GM21825 (cell line): ENCODE data around the gene MYO18A.

ENCODE experiments used
- ATAC-seq: cut with Tn5 transposase; IDR thresholded peaks from one replicate; pipeline ENCODE4 v1.9.1; 2021; ENCODE audit warnings: mild to moderate bottlenecking, moderate library complexity; ENCODE audit not compliant: unreplicated experiment

MYO18A gene

DNA sequence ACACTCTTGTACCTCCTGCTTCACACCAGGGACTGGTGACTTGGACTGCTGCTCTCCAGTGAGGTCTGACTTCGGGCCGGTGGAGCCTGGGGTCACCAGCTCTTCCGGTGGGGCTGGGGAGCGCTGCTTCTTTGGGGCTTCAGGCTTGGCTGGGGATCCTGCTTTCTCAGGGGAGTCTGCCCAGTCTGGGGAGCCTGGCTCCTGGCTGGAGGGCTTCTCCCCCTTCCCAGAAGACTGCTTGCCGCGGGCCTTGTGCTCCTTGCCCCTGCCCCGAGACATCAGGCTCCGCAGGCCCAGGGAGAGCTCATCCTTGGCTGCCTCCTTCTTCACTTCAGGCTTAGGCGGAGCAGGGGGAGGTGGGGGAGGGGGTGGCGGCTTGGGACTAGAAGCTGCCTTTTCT, 52.4 kb downstream of the MYO18A start:
- no peak for ATAC-seq

GRCh38 chr17:29126268-29126930, 53.8 kb downstream of the MYO18A start:
- no peak for ATAC-seq

- ATAC-seq: no peak
Observed at GRCh38 chr17:29125651-29126050, 54.5 kb downstream of the MYO18A start.

DNA sequence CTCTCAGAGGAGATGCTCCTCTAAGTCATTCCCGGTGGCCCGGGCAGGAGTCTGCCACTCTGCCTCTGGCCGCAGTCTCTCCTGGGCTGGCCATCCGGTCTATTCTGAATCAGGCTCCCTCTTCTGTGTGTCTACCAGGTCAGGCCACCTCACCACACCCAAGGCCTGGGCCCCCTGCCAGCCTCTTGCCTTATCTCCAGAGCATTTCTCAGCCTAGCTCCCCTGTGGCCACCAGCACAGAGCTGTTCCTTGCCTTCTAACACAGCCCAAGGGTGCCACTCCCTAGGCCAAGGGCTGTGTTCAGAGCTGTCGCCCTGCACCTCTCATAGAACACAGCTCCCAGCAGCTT, 55.3 kb downstream of the MYO18A start:
- no peak for ATAC-seq

DNA sequence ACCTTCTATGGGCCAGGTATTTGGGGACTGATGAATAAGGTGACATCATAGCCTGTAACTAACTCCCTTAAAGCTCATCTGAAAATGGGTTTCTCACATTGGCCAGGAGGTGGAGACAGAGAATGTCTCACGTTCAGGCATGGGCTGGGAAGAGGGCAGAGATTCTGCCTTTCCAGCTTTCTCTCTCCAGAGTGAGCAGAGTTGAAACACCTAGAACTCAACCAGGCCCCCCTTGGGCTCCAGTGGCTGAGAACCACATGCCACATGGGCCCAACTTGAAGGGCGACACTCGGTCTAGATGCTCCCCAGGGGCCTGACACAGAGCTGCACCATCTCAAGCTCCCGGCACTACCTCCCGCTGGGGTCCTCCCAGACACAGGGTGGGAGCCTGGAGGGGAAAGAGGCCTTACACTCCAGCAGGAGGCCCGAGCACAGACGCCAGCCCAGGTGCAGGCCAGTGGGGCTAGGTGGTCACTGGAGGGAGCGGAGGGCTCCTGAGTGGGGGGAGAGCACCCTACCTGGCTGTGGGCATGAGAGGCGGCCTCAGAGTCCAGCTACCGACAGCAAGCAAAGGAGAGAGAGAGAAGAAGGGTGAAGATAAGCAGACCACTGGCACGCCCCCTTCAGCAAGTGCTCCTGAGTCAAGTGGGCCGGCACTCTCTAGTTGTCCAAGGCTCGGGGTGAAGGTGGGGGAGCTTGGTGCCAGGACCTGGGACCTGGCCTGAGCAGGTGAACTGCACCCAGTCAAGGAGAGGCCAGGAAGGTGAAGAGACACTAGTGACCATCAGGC, 55.9 kb downstream of the MYO18A start:
- ATAC-seq: peak; percentile 56

DNA sequence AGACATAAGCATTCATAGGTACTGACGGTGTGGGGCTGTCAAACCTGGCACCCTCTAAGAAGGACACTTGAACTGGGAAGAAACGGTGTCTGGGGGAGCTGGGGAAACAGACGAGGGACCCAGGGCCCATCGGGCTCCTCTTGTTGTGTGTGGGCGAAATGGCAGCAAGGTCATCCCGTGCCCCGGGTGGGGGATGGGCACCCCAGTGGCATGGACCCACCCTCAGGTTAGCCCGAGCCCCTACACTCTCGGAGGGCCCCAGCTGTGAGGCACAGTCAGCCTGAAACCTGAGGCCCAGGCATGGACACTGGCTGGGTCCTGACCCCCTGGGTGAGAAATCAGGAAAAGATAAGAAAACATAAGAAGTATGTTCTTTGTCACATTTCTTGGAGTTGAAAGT, 57.1 kb downstream of the MYO18A start:
- ATAC-seq: no peak

DNA sequence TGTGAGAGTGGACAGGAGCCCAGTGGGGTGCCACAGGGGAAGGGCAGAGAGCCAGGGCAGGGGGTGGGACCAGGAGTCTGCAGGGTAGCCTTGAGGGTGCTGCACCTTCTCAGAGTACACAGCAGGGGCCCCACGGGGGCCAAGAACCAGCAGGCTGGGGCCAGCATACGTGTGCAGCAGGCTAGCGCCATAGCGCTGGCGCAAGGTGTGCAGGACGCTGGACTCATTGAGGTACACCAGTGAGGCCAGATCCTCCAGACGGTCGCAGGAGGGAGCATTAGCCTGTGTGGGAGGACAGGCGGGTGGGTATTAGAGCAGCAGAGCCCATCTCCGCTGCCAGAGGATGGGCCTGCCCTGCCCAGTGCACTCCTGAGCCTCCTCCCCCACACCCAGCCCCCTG, 58.8 kb downstream of the MYO18A start:
- no peak for ATAC-seq

GRCh38 chr17:29120433-29120832, 59.8 kb downstream of the MYO18A start:
- ATAC-seq: no peak

- ATAC-seq: no peak
Observed at GRCh38 chr17:29119265-29119664, 60.9 kb downstream of the MYO18A start.

DNA sequence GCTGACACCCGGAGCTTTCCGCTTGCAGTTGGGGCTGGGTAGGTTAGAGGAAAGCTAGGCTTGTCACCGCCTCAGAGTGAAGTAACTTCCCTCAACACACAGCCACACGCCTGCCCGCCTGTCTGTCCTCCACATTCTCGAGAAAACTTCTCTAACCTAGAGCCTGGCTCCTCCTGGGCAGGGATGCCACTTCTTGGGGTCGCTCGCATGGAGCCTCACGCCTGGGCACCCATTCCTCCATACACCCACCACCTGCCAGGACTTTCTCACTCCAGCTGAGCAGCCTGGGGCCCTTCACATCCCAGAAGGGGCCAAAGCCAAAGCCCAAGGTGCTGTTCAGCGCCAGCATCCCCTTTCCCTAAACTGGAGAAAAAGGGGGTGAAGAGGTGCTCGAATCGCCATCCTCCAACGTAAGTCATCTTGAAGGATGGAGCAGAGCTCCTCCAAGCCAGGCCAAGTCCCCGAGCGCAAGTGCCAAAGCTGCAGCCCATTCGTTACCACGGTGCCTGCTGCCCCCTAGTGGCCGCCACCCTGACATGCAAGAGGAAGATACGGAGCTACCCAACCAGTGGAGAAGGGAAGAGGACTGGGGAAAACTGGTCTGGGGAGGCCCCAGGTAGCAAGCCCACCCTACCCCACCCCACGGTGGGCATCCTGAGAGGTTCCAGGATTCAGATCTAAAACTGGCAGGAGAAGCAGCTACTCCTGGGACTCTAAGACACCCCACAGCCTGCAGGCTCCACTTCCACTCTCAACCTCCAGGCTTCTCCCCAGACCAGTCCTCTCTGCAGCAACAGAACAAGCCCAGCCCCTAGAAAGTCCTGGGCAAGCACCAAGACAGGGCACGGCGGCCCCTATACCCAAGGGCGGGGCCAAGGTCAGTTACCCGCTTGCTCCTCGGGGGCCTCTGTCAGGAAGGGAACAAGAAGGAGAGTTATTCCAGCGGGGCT, 63.1 kb downstream of the MYO18A start:
- ATAC-seq: no peak

DNA sequence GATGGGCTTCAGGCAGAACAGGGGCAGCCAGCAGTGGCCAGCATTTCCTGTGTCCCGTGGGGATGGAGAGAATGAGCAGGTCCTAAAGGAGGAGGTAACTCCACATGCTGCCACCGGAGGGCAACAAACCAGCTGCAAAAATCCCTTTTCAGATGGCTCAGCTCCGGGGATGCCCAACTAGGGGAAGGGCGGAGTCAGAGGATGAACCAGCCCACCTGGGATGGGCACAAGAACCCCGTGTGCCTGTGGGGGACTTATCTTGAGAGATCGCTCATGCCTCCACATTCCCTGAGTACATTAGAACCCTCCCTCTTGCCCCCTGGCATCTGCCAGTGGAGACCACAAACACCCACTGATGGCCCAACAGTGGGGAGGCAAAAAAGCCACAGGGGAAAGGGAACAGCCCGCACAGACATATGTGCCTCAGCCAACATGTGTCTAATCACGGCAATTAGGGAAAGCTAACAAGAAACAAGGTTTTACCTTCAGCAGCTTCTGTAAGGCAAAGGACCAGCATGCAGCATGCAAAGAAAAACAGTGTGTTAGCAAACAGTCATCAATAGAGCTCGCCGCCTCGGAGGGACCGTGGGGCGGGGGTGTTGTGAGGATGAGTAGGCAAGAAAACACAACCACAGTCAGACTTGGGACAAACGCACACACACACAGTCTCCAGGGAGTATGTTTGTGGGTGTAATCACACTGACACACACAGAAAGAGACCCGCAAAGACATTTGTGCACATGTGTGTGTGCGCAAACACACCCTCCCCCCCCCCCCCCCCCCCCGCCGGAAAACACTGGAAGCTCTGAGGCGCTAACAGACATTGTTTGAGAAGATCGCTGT, 64.0 kb downstream of the MYO18A start:
- no peak for ATAC-seq

DNA sequence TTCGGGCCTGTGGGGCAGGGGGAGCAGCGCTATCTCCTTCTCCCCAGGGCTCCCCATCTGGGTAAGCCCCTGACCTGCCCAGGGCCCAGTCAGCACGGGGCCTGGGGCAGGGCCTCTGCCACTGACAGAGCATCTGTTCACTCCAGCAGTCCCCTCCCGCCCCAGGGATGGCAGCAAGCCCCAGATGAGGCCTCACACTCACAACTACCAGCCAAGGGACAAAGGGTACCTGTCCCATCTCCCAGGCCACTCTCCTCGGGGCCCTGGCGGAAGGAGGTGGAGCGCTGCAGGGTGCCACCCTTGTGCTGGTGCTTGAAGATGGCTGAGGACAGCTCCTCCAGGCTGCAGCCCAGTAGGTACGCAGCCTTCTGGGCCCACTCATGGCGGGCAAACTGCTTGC, 64.8 kb downstream of the MYO18A start:
- no peak for ATAC-seq

DNA sequence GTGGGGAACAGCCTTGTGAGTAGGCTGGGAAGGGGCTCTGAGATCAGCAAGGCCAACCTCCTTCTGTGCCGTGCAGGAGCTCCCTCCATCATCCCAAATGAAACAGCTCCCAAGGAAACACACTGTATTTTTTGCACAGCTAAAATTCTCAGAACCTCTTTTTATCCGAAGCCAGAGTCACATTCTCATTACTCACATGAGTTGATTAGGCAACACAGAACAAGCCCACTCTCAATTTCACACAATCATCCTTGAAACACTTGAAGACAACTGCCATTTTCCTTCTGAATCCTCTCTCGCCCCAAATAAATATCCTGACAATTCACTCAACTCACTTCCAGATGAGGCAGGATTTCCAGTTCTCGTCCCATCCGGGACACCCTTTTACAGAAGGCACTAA, 66.1 kb downstream of the MYO18A start:
- ATAC-seq: no peak

- no peak for ATAC-seq
Observed at GRCh38 chr17:29113334-29113733, 66.9 kb downstream of the MYO18A start.

GRCh38 chr17:29112771-29113295, 67.4 kb downstream of the MYO18A start:
- ATAC-seq: no peak

- ATAC-seq: no peak
Observed at GRCh38 chr17:29111816-29112499, 68.2 kb downstream of the MYO18A start.

DNA sequence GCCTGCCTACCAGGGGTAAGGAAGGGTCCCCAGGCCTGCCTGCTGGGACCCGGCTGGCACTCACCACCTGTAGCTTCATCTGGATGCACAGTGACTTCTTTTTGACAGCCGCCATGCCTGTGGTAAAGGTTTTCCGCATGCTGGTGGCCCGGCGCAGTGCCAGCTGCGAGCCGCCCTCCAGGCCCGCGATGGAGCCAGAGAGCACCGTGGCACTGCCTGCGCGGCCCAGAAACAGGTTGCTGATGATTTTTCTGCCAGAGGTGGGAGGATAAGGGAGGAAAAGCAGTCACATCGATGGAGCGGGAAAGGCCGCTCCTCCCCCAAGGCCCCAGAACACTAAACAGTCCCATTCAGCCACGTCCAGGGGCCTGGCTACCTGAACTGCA, 69.8 kb downstream of the MYO18A start:
- ATAC-seq: no peak

GRCh38 chr17:29109477-29110371, 70.5 kb downstream of the MYO18A start:
- ATAC-seq: no peak
